LNCAP (cell line): Measurements from ENCODE around the gene ASTN2.

Experiments used
- CTCF ChIP-seq: fragments of 450-650 bp; IDR thresholded peaks from 2 replicates; pipeline ENCODE4 v1.5.1; 2017; ENCODE audit warnings: mild to moderate bottlenecking

ASTN2 gene

GRCh38 chr9:116857321-116857720 is 557.5 kb downstream of the ASTN2 start:
- no peak for TF ChIP-seq CTCF

GRCh38 chr9:116855881-116856662 is 558.8 kb downstream of the ASTN2 start:
- no peak for TF ChIP-seq CTCF

- no peak for TF ChIP-seq CTCF
These were observed 565.1 kb downstream of the ASTN2 start for GRCh38 chr9:116849721-116850120.

GRCh38 chr9:116844621-116845020 is 570.2 kb downstream of the ASTN2 start:
- TF ChIP-seq CTCF, result no peak

GRCh38 chr9:116843863-116844620 is 570.8 kb downstream of the ASTN2 start:
- no peak for TF ChIP-seq CTCF

- TF ChIP-seq CTCF, result no peak
These were observed 572.2 kb downstream of the ASTN2 start for GRCh38 chr9:116842658-116843057.

GRCh38 chr9:116837018-116837989 is 577.6 kb downstream of the ASTN2 start:
- TF ChIP-seq CTCF, result no peak
